ENCODE data around the gene PRAC1. TPM values are rescaled to one million over a fixed set of nuclear protein-coding genes. Genes with fewer than 3 reads are reported as not detected.

Gene PRAC1
- total RNA-seq, 1 experiment from 2014 or later = not detected

- H3K27me3 ChIP-seq (ENCODE audit: insufficient read depth, low read depth) = peaks cover 57% of the 10 kb centered on the region
- H3K9me3 ChIP-seq (ENCODE audit: insufficient read depth, low read depth) = no peaks in the 10 kb centered on the region
- no peak for TF ChIP-seq EZH2 (IDR thresholded peaks at IDR 0.05; ENCODE audit: low read depth)
- H3K79me2 ChIP-seq (ENCODE audit: low read depth) = no peaks in the 10 kb centered on the region
- H3K4me1 ChIP-seq (replicated peaks; ENCODE audit: insufficient read depth) = no peaks in the 10 kb centered on the region
- ChIA-PET POLR2A (ENCODE audit: unreplicated experiment) (no interaction called here), CTCF (interaction anchor here (0.6 kb wide), 2 partner anchors 45 to 672 kb away, joined by 3 to 4 read pairs; no protein-coding TSS in a partner anchor)
- H4K20me1 ChIP-seq (ENCODE audit: insufficient read depth) = no peaks in the 10 kb centered on the region
- no peaks in the 10 kb centered on the region for H3K9me2 ChIP-seq (ENCODE audit: insufficient read depth)
- no peak within 1 kb of the TSS for H3K4me2 ChIP-seq
- H3F3A ChIP-seq (ENCODE audit: insufficient read depth, low read depth) = no peaks in the 10 kb centered on the region
- H2AFZ ChIP-seq = no peak within 1 kb of the TSS
- H3K27ac ChIP-seq = no peak within 1 kb of the TSS
- H3K4me3 ChIP-seq = no peak within 1 kb of the TSS
- BruUV-seq (replicated peaks) = no TSS peak
- DNase-seq = no peak
- intact Hi-C loops (cut with micrococcal nuclease; ENCODE audit: unreplicated experiment) = no loop called here
- H3K36me3 ChIP-seq (ENCODE audit: low read depth) = no peaks in the 10 kb centered on the region
Observed at GRCh38 chr17:48722915-48723422, 651 bp upstream of the PRAC1 start, which contains the start of gene PRAC2. PRAC2 (plus strand) TSS chr17:48723185; CDS start chr17:48724411, 1,226 bp downstream.

GRCh38 chr17:48721009-48721402 lies 1.3 kb downstream of the PRAC1 start:
- Histone ChIP-seq H2AFZ (no peak overlapping the region), H3K4me2 (no peak overlapping the region), H3K4me3 (no peak overlapping the region), H3F3A (ENCODE audit: insufficient read depth, low read depth) (no peaks in the 10 kb centered on the region), H3K27ac (no peak overlapping the region), H4K20me1 (ENCODE audit: insufficient read depth) (no peaks in the 10 kb centered on the region), H3K36me3 (ENCODE audit: low read depth) (no peaks in the 10 kb centered on the region), H3K9me2 (ENCODE audit: insufficient read depth) (no peaks in the 10 kb centered on the region), H3K27me3 (ENCODE audit: insufficient read depth, low read depth) (peaks cover 43% of the 10 kb centered on the region), H3K4me1 (replicated peaks; ENCODE audit: insufficient read depth) (no peaks in the 10 kb centered on the region), H3K79me2 (ENCODE audit: low read depth) (no peaks in the 10 kb centered on the region), H3K9me3 (ENCODE audit: insufficient read depth, low read depth) (no peaks in the 10 kb centered on the region)
- POLR2A ChIA-PET (ENCODE audit: unreplicated experiment) = no interaction called here
- BruUV-seq (replicated peaks) = no TSS peak
- CTCF ChIA-PET = no interaction called here
- intact Hi-C loops (cut with micrococcal nuclease; ENCODE audit: unreplicated experiment) = no loop called here
- TF ChIP-seq CTCF (conservative IDR thresholded peaks at IDR 0.05) = no peak
- TF ChIP-seq EZH2 (IDR thresholded peaks at IDR 0.05; ENCODE audit: low read depth) = no peak
- no peak for DNase-seq

DNA sequence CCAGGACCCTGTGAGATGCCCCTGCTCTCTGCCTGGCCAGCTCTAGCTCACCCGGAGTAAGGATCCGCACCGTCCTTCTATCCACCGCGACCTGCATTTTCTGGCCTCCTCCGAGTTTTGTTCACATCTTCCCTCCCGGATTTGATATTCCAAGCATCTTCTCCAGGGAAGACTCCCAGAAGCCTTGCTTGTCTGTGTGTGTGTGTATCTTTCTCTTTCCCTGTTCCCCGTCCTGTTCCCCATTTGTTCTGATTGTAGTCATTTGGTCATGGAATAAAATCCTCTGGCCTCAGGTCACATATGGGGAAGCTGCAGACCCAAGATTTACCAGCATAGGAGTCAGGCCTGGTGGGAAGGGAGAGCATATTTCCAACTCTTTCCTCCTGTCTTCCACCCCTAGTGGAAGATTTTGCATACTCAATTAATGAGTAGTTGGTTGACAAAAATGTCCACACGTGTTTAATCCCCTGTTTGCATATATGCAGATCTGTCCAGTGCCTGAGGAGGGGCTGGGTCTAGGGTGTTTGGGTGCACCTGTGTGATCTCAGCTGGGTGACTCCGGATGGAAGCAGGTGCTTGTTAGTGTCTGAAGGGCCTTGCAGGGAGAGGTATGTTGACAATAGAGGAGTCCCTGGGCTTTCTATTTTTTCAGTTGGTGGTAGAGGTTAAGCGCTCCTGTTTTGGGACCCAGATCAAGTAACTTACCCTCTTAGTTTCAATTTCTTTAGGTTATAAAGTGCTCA lies 1.9 kb downstream of the PRAC1 start:
- peaks cover 37% of the 10 kb centered on the region for H3K27me3 ChIP-seq (ENCODE audit: insufficient read depth, low read depth)
- no TSS peak for BruUV-seq (replicated peaks)
- no peaks in the 10 kb centered on the region for H3K9me2 ChIP-seq (ENCODE audit: insufficient read depth)
- POLR2A ChIA-PET (ENCODE audit: unreplicated experiment) = no interaction called here
- no peaks in the 10 kb centered on the region for H3K4me1 ChIP-seq (replicated peaks; ENCODE audit: insufficient read depth)
- H3K27ac ChIP-seq = no peak overlapping the region
- H3K36me3 ChIP-seq (ENCODE audit: low read depth) = no peaks in the 10 kb centered on the region
- H3F3A ChIP-seq (ENCODE audit: insufficient read depth, low read depth) = no peaks in the 10 kb centered on the region
- H4K20me1 ChIP-seq (ENCODE audit: insufficient read depth) = no peaks in the 10 kb centered on the region
- H2AFZ ChIP-seq = no peak overlapping the region
- no peaks in the 10 kb centered on the region for H3K9me3 ChIP-seq (ENCODE audit: insufficient read depth, low read depth)
- CTCF ChIA-PET = no interaction called here
- no peak for DNase-seq
- H3K4me3 ChIP-seq = no peak overlapping the region
- intact Hi-C loops (cut with micrococcal nuclease; ENCODE audit: unreplicated experiment) = no loop called here
- no peak overlapping the region for H3K4me2 ChIP-seq
- no peaks in the 10 kb centered on the region for H3K79me2 ChIP-seq (ENCODE audit: low read depth)
- TF ChIP-seq CTCF (conservative IDR thresholded peaks at IDR 0.05) (no peak), EZH2 (IDR thresholded peaks at IDR 0.05; ENCODE audit: low read depth) (no peak)
